ENCODE measurements around the gene RPL22L1.

Gene RPL22L1

GRCh38 chr3:170909129-170909903 is 39.3 kb upstream of the RPL22L1 start:
- no peak overlapping the region for H3K27ac ChIP-seq (ENCODE audit: insufficient read depth in 1 of 2, low read depth in 1 of 2, low read length in 2 of 2, poor library complexity in 1 of 2, severe bottlenecking in 2 of 2)
- peaks cover 5 to 12% (median 9%) of the 10 kb centered on the region in 4 experiments for H3K4me1 ChIP-seq (ENCODE audit: control extremely low read depth in 1 of 4, control insufficient read depth in 4 of 4, insufficient read depth in 4 of 4, low read length in 3 of 4)
- ChIA-PET CTCF (interaction anchor here (1.2 kb wide), 1 partner anchor 38 kb away, joined by 4 read pairs; no protein-coding TSS in a partner anchor), POLR2A (no interaction called here)
- H3K4me3 ChIP-seq (ENCODE audit: control insufficient read depth in 1 of 7, extremely low read depth in 1 of 7, insufficient read depth in 4 of 7, low read depth in 2 of 7, low read length in 6 of 7): peak overlapping the region in 1 of 7 experiments; percentile 33
- no peaks in the 10 kb centered on the region for H3K36me3 ChIP-seq (ENCODE audit: control insufficient read depth in 4 of 4, insufficient read depth in 4 of 4, low read length in 3 of 4)
- peaks cover 0 to 21% (median 14%) of the 10 kb centered on the region in 5 experiments for H3K9me3 ChIP-seq (ENCODE audit: control extremely low read depth in 1 of 5, control insufficient read depth in 4 of 5, insufficient read depth in 2 of 5, low read depth in 1 of 5, low read length in 4 of 5)
- WGBS (ENCODE audit: insufficient coverage): 95% methylated on average over 13 of the region's 17 CpGs
- peak; percentile 24 to 40 (median 33) for DNase-seq
- peaks cover 0 to 7% (median 0%) of the 10 kb centered on the region in 5 experiments for H3K27me3 ChIP-seq (replicated peaks in 2 of 5; ENCODE audit: control insufficient read depth in 4 of 5, insufficient read depth in 5 of 5, low read length in 4 of 5)

GRCh38 chr3:170908235-170909116 is 38.5 kb upstream of the RPL22L1 start, which contains the start of gene EIF5A2:
Gene EIF5A2, minus strand, starts transcription at chr3:170908637. Its CDS starts 831 bp downstream, at chr3:170907806.
- no peaks in the 10 kb centered on the region for H3K36me3 ChIP-seq (ENCODE audit: control insufficient read depth in 4 of 4, insufficient read depth in 4 of 4, low read length in 3 of 4)
- peaks cover 5 to 12% (median 9%) of the 10 kb centered on the region in 4 experiments for H3K4me1 ChIP-seq (ENCODE audit: control extremely low read depth in 1 of 4, control insufficient read depth in 4 of 4, insufficient read depth in 4 of 4, low read length in 3 of 4)
- 19% methylated on average over 67 of the region's 73 CpGs for WGBS (ENCODE audit: insufficient coverage)
- peaks cover 0 to 21% (median 14%) of the 10 kb centered on the region in 5 experiments for H3K9me3 ChIP-seq (ENCODE audit: control extremely low read depth in 1 of 5, control insufficient read depth in 4 of 5, insufficient read depth in 2 of 5, low read depth in 1 of 5, low read length in 4 of 5)
- POLR2A ChIA-PET: no interaction called here
- peaks cover 0 to 7% (median 0%) of the 10 kb centered on the region in 5 experiments for H3K27me3 ChIP-seq (replicated peaks in 2 of 5; ENCODE audit: control insufficient read depth in 4 of 5, insufficient read depth in 5 of 5, low read length in 4 of 5)
- peak within 1 kb of the TSS; percentile 38 to 86 (median 72) for H3K4me3 ChIP-seq (ENCODE audit: control insufficient read depth in 1 of 7, extremely low read depth in 1 of 7, insufficient read depth in 4 of 7, low read depth in 2 of 7, low read length in 6 of 7)
- H3K27ac ChIP-seq (ENCODE audit: insufficient read depth in 1 of 2, low read depth in 1 of 2, low read length in 2 of 2, poor library complexity in 1 of 2, severe bottlenecking in 2 of 2): peak within 1 kb of the TSS in 1 of 2 experiments; percentile 31
- peak; percentile 96 to 98 (median 97) for DNase-seq
- CTCF ChIA-PET: interaction anchor here (1.2 kb wide), 1 partner anchor 37 kb away, joined by 4 read pairs; no protein-coding TSS in a partner anchor

- 6% methylated on average over 29 of the region's 33 CpGs for WGBS (ENCODE audit: insufficient coverage)
- ChIA-PET POLR2A (no interaction called here), CTCF (no interaction called here)
- Histone ChIP-seq H3K36me3 (ENCODE audit: control insufficient read depth in 4 of 4, insufficient read depth in 4 of 4, low read length in 3 of 4) (no peaks in the 10 kb centered on the region), H3K9me3 (ENCODE audit: control extremely low read depth in 1 of 5, control insufficient read depth in 4 of 5, insufficient read depth in 2 of 5, low read depth in 1 of 5, low read length in 4 of 5) (peaks cover 1 to 21% (median 14%) of the 10 kb centered on the region in 5 experiments), H3K27ac (ENCODE audit: insufficient read depth in 1 of 2, low read depth in 1 of 2, low read length in 2 of 2, poor library complexity in 1 of 2, severe bottlenecking in 2 of 2) (peak overlapping the region in 1 of 2 experiments; percentile 31), H3K4me3 (ENCODE audit: control insufficient read depth in 1 of 7, extremely low read depth in 1 of 7, insufficient read depth in 4 of 7, low read depth in 2 of 7, low read length in 6 of 7) (peak overlapping the region; percentile 38 to 86 (median 72)), H3K4me1 (ENCODE audit: control extremely low read depth in 1 of 4, control insufficient read depth in 4 of 4, insufficient read depth in 4 of 4, low read length in 3 of 4) (peaks cover 5 to 12% (median 9%) of the 10 kb centered on the region in 4 experiments), H3K27me3 (replicated peaks in 2 of 5; ENCODE audit: control insufficient read depth in 4 of 5, insufficient read depth in 5 of 5, low read length in 4 of 5) (peaks cover 0 to 7% (median 0%) of the 10 kb centered on the region in 5 experiments)
- DNase-seq: peak in 2 of 3 donors; percentile 31 to 54
Measured at GRCh38 chr3:170907637-170908234, 37.7 kb upstream of the RPL22L1 start.

GRCh38 chr3:170905862-170906261 is 35.9 kb upstream of the RPL22L1 start:
- no peak for DNase-seq
- peaks cover 5 to 12% (median 9%) of the 10 kb centered on the region in 4 experiments for H3K4me1 ChIP-seq (ENCODE audit: control extremely low read depth in 1 of 4, control insufficient read depth in 4 of 4, insufficient read depth in 4 of 4, low read length in 3 of 4)
- no CpG with 5 or more reads among the region's 2 CpGs for WGBS (ENCODE audit: insufficient coverage)
- no peak overlapping the region for H3K27ac ChIP-seq (ENCODE audit: insufficient read depth in 1 of 2, low read depth in 1 of 2, low read length in 2 of 2, poor library complexity in 1 of 2, severe bottlenecking in 2 of 2)
- H3K9me3 ChIP-seq (ENCODE audit: control extremely low read depth in 1 of 5, control insufficient read depth in 4 of 5, insufficient read depth in 2 of 5, low read depth in 1 of 5, low read length in 4 of 5): peaks cover 1 to 17% (median 11%) of the 10 kb centered on the region in 5 experiments
- peaks cover 0 to 5% (median 0%) of the 10 kb centered on the region in 5 experiments for H3K27me3 ChIP-seq (replicated peaks in 2 of 5; ENCODE audit: control insufficient read depth in 4 of 5, insufficient read depth in 5 of 5, low read length in 4 of 5)
- H3K4me3 ChIP-seq (ENCODE audit: control insufficient read depth in 1 of 7, extremely low read depth in 1 of 7, insufficient read depth in 4 of 7, low read depth in 2 of 7, low read length in 6 of 7): no peak overlapping the region
- ChIA-PET CTCF (no interaction called here), POLR2A (no interaction called here)
- no peaks in the 10 kb centered on the region for H3K36me3 ChIP-seq (ENCODE audit: control insufficient read depth in 4 of 4, insufficient read depth in 4 of 4, low read length in 3 of 4)

GRCh38 chr3:170903123-170903522 is 33.1 kb upstream of the RPL22L1 start:
- Histone ChIP-seq H3K9me3 (ENCODE audit: control extremely low read depth in 1 of 5, control insufficient read depth in 4 of 5, insufficient read depth in 2 of 5, low read depth in 1 of 5, low read length in 4 of 5) (peaks cover 0 to 1% (median 0%) of the 10 kb centered on the region in 5 experiments), H3K4me1 (ENCODE audit: control extremely low read depth in 1 of 4, control insufficient read depth in 4 of 4, insufficient read depth in 4 of 4, low read length in 3 of 4) (peaks cover 5 to 10% (median 8%) of the 10 kb centered on the region in 4 experiments), H3K4me3 (ENCODE audit: control insufficient read depth in 1 of 7, extremely low read depth in 1 of 7, insufficient read depth in 4 of 7, low read depth in 2 of 7, low read length in 6 of 7) (no peak overlapping the region), H3K36me3 (ENCODE audit: control insufficient read depth in 4 of 4, insufficient read depth in 4 of 4, low read length in 3 of 4) (no peaks in the 10 kb centered on the region), H3K27me3 (replicated peaks in 2 of 5; ENCODE audit: control insufficient read depth in 4 of 5, insufficient read depth in 5 of 5, low read length in 4 of 5) (peaks cover 0 to 5% (median 0%) of the 10 kb centered on the region in 5 experiments), H3K27ac (ENCODE audit: insufficient read depth in 1 of 2, low read depth in 1 of 2, low read length in 2 of 2, poor library complexity in 1 of 2, severe bottlenecking in 2 of 2) (no peak overlapping the region)
- ChIA-PET POLR2A (no interaction called here), CTCF (no interaction called here)
- DNase-seq: peak in 1 of 3 donors; percentile 21
- 90% methylated on average over 2 of the region's 3 CpGs for WGBS (ENCODE audit: insufficient coverage)

- CTCF ChIA-PET: no interaction called here
- WGBS (ENCODE audit: insufficient coverage): no CpG with 5 or more reads among the region's 1 CpG
Measured at GRCh38 chr3:170899455-170899854, 29.5 kb upstream of the RPL22L1 start.

More at GRCh38 chr3:170899455-170899854, 29.5 kb upstream of the RPL22L1 start:
- POLR2A ChIA-PET: no interaction called here
- peaks cover 0 to 5% (median 0%) of the 10 kb centered on the region in 5 experiments for H3K9me3 ChIP-seq (ENCODE audit: control extremely low read depth in 1 of 5, control insufficient read depth in 4 of 5, insufficient read depth in 2 of 5, low read depth in 1 of 5, low read length in 4 of 5)
- H3K36me3 ChIP-seq (ENCODE audit: control insufficient read depth in 4 of 4, insufficient read depth in 4 of 4, low read length in 3 of 4): peaks cover 0 to 2% (median 0%) of the 10 kb centered on the region in 4 experiments
- no peaks in the 10 kb centered on the region for H3K27me3 ChIP-seq (replicated peaks in 2 of 5; ENCODE audit: control insufficient read depth in 4 of 5, insufficient read depth in 5 of 5, low read length in 4 of 5)
- H3K4me3 ChIP-seq (ENCODE audit: control insufficient read depth in 1 of 7, extremely low read depth in 1 of 7, insufficient read depth in 4 of 7, low read depth in 2 of 7, low read length in 6 of 7): no peak overlapping the region
- no peak overlapping the region for H3K27ac ChIP-seq (ENCODE audit: insufficient read depth in 1 of 2, low read depth in 1 of 2, low read length in 2 of 2, poor library complexity in 1 of 2, severe bottlenecking in 2 of 2)
- DNase-seq: no peak
- no peaks in the 10 kb centered on the region for H3K4me1 ChIP-seq (ENCODE audit: control extremely low read depth in 1 of 4, control insufficient read depth in 4 of 4, insufficient read depth in 4 of 4, low read length in 3 of 4)
